GM12878 (cell line): ENCODE results near the gene DOLPP1. TPM values are rescaled to one million over a fixed set of nuclear protein-coding genes. Genes with fewer than 3 reads are reported as not detected.

Source experiments
- ATAC-seq: fragments of 200-7000 bp; cut with Tn5 transposase; 3 replicates; pipeline ENCODE4 v1.9.1; 2020; ENCODE audit warnings: mild to moderate bottlenecking, moderate library complexity
- BruUV-seq: library from RNA; stranded (reverse); fragments of 400-500 nt; replicated peaks from 2 replicates; lab custom pipeline; 2021; lab: Mats Ljungman, UMichigan
- CTCF ChIA-PET: fragments of 300-600 bp; sonication (Branson Sonifier 250); formaldehyde crosslinking; extraction: SDS; loops from one replicate; lab custom pipeline; 2021; ENCODE audit warnings: inconsistent platforms; lab: Yijun Ruan, JAX
- POLR2A ChIA-PET: fragments of 350-600 bp; formaldehyde crosslinking; extraction: SDS; loops from one replicate; lab custom pipeline; 2021; ENCODE audit warnings: inconsistent platforms; lab: Charles Lee
- RAD21 ChIA-PET: fragments of 300-600 bp; sonication (Branson Sonifier 250); formaldehyde crosslinking; loops from one replicate; lab custom pipeline; 2023; ENCODE audit warnings: antibody characterized with exemption; ENCODE audit not compliant: unreplicated experiment; lab: Charles Lee
- SMC1A ChIA-PET: fragments of 300-600 bp; sonication (Branson Sonifier 250); formaldehyde crosslinking; loops from one replicate; lab custom pipeline; 2023; ENCODE audit not compliant: unreplicated experiment, uncharacterized antibody; lab: Charles Lee
- DNase-seq: peaks from one replicate; pipeline ENCODE4 v3.0.0-alpha.2; 2011; ENCODE audit warnings: low read depth, low spot score
- FAIRE-seq: peaks from 3 replicates; lab custom pipeline; 2011; peaks lifted over from hg19 to GRCh38; lab: Jason Lieb, UNC
- H2AFZ ChIP-seq: 2 replicates; pipeline ENCODE4 v1.6.0; 2011; ENCODE audit warnings: low read depth, low read length, control low read depth; ENCODE audit not compliant: control insufficient read depth
- H3K27ac ChIP-seq: 2 replicates; pipeline ENCODE4 v1.5.1; 2011; ENCODE audit warnings: control low read depth; ENCODE audit not compliant: control insufficient read depth, insufficient read depth
- H3K27me3 ChIP-seq, 2 experiments: replicated peaks in 1 of 2; 2 replicates each; pipeline versions ENCODE4 v1.6.0 to v1.6.1; 2011; ENCODE audit warnings: low read length in 1 of 2; ENCODE audit not compliant: control insufficient read depth in 2 of 2, insufficient read depth in 2 of 2
- H3K36me3 ChIP-seq, 2 experiments: 2 replicates each; pipeline ENCODE4 v1.5.1; 2011; ENCODE audit warnings: low read length in 1 of 2; ENCODE audit not compliant: control insufficient read depth in 2 of 2, insufficient read depth in 2 of 2
- H3K4me1 ChIP-seq: 2 replicates; pipeline ENCODE4 v1.6.1; 2011; ENCODE audit warnings: mild to moderate bottlenecking, low read length, moderate library complexity, mixed read lengths; ENCODE audit not compliant: control insufficient read depth, insufficient read depth
- H3K4me2 ChIP-seq: 2 replicates; pipeline ENCODE4 v1.6.0; 2011; ENCODE audit warnings: control low read depth; ENCODE audit not compliant: control insufficient read depth, insufficient read depth
- H3K4me3 ChIP-seq: fragments of 200-600 bp; sonication (generic); 2 replicates; pipeline ENCODE4 v1.5.1; 2016
- H3K79me2 ChIP-seq: 2 replicates; pipeline ENCODE4 v1.6.0; 2011; ENCODE audit warnings: low read length; ENCODE audit not compliant: control insufficient read depth, insufficient read depth
- H3K9ac ChIP-seq: 2 replicates; pipeline ENCODE4 v1.8.0; 2011; ENCODE audit warnings: low read length, control low read depth, mixed read lengths; ENCODE audit not compliant: control insufficient read depth, insufficient read depth
- H3K9me3 ChIP-seq: replicated peaks from 3 replicates; pipeline ENCODE4 v1.5.1; 2011; ENCODE audit warnings: mild to moderate bottlenecking, low read length; ENCODE audit not compliant: control insufficient read depth, insufficient read depth
- H4K20me1 ChIP-seq: 2 replicates; pipeline ENCODE4 v1.6.0; 2011; ENCODE audit not compliant: control insufficient read depth, insufficient read depth
- CHD4 ChIP-seq: fragments of 200-600 bp; sonication (generic); IDR thresholded peaks from 2 replicates; pipeline ENCODE4 v1.6.1; 2016; ENCODE audit warnings: mild to moderate bottlenecking
- ETV6 ChIP-seq, 2 experiments: fragments of 450-650 bp in 1 of 2; IDR thresholded peaks in 1 of 2; conservative IDR thresholded peaks in 1 of 2; 2 replicates each; pipeline ENCODE4 v1.6.1; 2014; ENCODE audit warnings: antibody characterized with exemption in 1 of 2, borderline replicate concordance in 1 of 2, low read depth in 1 of 2, mild to moderate bottlenecking in 1 of 2, moderate library complexity in 1 of 2
- IRF4 ChIP-seq: IDR thresholded peaks from 2 replicates; pipeline ENCODE4 v1.6.1; 2011; ENCODE audit warnings: low read depth, low read length
- NFYB ChIP-seq: IDR thresholded peaks from 2 replicates; pipeline ENCODE4 v1.6.1; 2011; ENCODE audit warnings: low read depth, mild to moderate bottlenecking, low read length, improper control_type of control experiment, moderate library complexity; ENCODE audit not compliant: insufficient read depth
- WGBS: methylation state at CpG from one replicate; pipeline ENCODE4 v1.1.6; 2016; ENCODE audit warnings: low lambda C conversion rate; ENCODE audit not compliant: insufficient replicate concordance, insufficient coverage; ENCODE audit errors: missing lambda C conversion rate; 5-methylcytosine and 5-hydroxymethylcytosine counted together
- in situ Hi-C: fragments of 300-500 bp; cut with MboI; formaldehyde crosslinking; loops from 9 replicates; pipeline ENCODE4 v1.14.3; 2018; ENCODE audit warnings: mixed read lengths
- intact Hi-C: fragments of 100-400 bp; cut with micrococcal nuclease; formaldehyde crosslinking; loops from one replicate; pipeline ENCODE4 v1.14.2; 2022; ENCODE audit not compliant: unreplicated experiment
- polyA plus RNA-seq, 11 experiments: library from polyadenylated mRNA; depleted of rRNA in 4 of 11; unstranded in 6 of 11; stranded (reverse) in 5 of 11; fragments of >200 nt; fragmentation: Nextera tagmentation in 4 of 11; fragmentation: Illumina TruSeq in 1 of 11; extraction: Ambion mirVana in 4 of 11; extraction: Trizol in 1 of 11; gene quantifications; 1 replicate in 1 of 11; 2 replicates in 10 of 11; pipeline versions ENCODE4 v1.2.1 to v1.2.3, GENCODE V29; 2011 to 2016; ENCODE audit warnings: inconsistent platforms in 2 of 11, missing spikeins in 2 of 11, low read depth in 1 of 11
- total RNA-seq, 4 experiments: library from RNA; depleted of rRNA in 3 of 4; stranded (reverse); fragments of >200 nt in 3 of 4; fragmentation: Illumina TruSeq in 1 of 4; extraction: Trizol in 1 of 4; gene quantifications; 2 replicates each; pipeline versions ENCODE4 v1.2.1 to v1.2.3, GENCODE V29; 2013 to 2021
- TF ChIP-seq, protein P1 (sequence below): IDR thresholded peaks from 2 replicates; pipeline ENCODE4 v1.6.1; 2012; ENCODE audit warnings: mild to moderate bottlenecking, low read depth, low read length
- TF ChIP-seq, protein P2 (sequence below): fragments of 450-650 bp; formaldehyde crosslinking; IDR thresholded peaks from 2 replicates; pipeline ENCODE4 v1.4.0; 2022; ENCODE audit warnings: mild to moderate bottlenecking, moderate library complexity

The DOLPP1 gene
- total and polyA plus RNA-seq, 10 of the 15 experiments (the other 5 are each of a cell fraction or from before 2014, with no cell fraction given) = 0.76 to 19.9 (median 13.4) TPM

DNA sequence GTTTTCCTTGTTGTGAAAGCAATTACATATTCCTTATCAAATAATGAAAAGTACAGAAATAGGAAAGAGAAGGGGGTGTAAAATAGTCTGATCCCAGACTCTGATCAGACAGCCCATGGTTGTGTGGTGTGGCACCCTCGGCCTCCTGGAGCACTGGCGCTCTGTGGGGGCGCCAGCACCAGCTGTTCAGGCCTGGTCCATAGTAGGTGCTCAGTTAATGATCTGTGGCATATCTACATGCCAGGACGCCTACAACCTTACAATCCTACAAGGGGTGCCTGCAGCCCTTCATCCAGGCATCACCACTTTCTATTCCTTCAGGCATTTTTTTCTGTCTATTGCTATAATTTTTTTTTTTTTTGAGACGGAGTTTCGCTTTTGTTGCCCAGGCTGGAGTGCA lies 27.9 kb upstream of the DOLPP1 start (continued):
- TF ChIP-seq, protein P1, sequence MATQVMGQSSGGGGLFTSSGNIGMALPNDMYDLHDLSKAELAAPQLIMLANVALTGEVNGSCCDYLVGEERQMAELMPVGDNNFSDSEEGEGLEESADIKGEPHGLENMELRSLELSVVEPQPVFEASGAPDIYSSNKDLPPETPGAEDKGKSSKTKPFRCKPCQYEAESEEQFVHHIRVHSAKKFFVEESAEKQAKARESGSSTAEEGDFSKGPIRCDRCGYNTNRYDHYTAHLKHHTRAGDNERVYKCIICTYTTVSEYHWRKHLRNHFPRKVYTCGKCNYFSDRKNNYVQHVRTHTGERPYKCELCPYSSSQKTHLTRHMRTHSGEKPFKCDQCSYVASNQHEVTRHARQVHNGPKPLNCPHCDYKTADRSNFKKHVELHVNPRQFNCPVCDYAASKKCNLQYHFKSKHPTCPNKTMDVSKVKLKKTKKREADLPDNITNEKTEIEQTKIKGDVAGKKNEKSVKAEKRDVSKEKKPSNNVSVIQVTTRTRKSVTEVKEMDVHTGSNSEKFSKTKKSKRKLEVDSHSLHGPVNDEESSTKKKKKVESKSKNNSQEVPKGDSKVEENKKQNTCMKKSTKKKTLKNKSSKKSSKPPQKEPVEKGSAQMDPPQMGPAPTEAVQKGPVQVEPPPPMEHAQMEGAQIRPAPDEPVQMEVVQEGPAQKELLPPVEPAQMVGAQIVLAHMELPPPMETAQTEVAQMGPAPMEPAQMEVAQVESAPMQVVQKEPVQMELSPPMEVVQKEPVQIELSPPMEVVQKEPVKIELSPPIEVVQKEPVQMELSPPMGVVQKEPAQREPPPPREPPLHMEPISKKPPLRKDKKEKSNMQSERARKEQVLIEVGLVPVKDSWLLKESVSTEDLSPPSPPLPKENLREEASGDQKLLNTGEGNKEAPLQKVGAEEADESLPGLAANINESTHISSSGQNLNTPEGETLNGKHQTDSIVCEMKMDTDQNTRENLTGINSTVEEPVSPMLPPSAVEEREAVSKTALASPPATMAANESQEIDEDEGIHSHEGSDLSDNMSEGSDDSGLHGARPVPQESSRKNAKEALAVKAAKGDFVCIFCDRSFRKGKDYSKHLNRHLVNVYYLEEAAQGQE = no peak
- TF ChIP-seq CHD4 (no peak), NFYB (no peak), IRF4 (no peak)
- TF ChIP-seq, all 136 proteins: peak for 0

DNA sequence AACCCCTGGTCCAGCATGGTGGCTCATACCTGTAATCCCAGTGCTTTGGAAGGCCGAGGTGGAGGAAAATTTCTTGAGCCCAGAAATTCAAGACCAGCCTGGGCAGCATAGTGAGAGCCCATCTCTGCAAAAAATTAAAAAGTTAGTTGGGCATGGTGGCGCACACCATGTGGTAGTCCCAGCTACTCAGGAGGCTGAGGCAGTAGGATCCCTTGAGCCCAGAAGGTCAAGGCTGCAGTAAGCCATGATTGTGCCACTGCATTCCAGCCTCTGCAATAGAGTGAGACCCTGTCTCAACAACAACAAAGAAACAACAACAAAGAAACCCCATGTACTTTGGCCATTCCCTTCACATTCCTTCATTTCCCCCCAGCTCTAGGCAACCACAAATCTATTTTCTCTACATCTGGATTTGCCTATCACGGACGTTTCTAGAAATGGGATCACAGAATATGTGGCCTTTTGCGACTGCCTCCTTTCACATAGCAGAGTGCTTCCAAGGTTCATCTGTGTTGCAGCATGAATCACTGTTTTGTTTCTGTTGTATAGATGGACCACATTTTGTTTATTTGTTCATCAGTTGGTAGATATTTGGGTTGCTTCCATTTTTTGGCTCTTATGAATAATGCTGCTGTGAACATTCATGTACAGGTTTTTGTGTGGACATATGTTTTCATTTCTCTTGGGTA lies 26.6 kb upstream of the DOLPP1 start:
- H2AFZ ChIP-seq = no peak overlapping the region
- no peaks in the 10 kb centered on the region for H3K9me3 ChIP-seq
- BruUV-seq = no TSS peak
- H3K4me3 ChIP-seq = no peak overlapping the region
- no peak for TF ChIP-seq ETV6 (conservative IDR thresholded peaks at IDR 0.05 in 1 of 2, IDR thresholded peaks at IDR 0.05 in 1 of 2; ENCODE audit: borderline replicate concordance in 1 of 2, low read depth in 1 of 2)
- TF ChIP-seq, protein P2, sequence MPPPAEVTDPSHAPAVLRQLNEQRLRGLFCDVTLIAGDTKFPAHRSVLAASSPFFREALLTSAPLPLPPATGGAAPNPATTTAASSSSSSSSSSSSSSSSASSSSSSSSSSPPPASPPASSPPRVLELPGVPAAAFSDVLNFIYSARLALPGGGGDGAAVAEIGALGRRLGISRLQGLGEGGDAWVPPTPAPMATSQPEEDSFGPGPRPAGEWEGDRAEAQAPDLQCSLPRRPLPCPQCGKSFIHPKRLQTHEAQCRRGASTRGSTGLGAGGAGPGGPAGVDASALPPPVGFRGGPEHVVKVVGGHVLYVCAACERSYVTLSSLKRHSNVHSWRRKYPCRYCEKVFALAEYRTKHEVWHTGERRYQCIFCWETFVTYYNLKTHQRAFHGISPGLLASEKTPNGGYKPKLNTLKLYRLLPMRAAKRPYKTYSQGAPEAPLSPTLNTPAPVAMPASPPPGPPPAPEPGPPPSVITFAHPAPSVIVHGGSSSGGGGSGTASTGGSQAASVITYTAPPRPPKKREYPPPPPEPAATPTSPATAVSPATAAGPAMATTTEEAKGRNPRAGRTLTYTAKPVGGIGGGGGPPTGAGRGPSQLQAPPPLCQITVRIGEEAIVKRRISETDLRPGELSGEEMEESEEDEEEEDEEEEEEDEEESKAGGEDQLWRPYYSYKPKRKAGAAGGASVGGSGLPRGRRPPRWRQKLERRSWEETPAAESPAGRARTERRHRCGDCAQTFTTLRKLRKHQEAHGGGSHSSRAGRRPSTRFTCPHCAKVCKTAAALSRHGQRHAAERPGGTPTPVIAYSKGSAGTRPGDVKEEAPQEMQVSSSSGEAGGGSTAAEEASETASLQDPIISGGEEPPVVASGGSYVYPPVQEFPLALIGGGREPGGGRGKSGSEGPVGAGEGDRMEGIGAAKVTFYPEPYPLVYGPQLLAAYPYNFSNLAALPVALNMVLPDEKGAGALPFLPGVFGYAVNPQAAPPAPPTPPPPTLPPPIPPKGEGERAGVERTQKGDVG (CRISPR knock-in tag) = no peak
- POLR2A ChIA-PET = no interaction called here
- H3K36me3 ChIP-seq = peaks cover 10 to 11% of the 10 kb centered on the region in 2 experiments; a peak in 3 of 4 replicates
- H3K27ac ChIP-seq = no peak overlapping the region
- CTCF ChIA-PET = interaction anchor here (0.7 kb wide), 1 partner anchor 12 kb away, joined by 3 read pairs; no protein-coding TSS in a partner anchor
- H3K4me1 ChIP-seq = no peaks in the 10 kb centered on the region
- in situ Hi-C loops (no loop called here), intact Hi-C loops (no loop called here)
- no peaks in the 10 kb centered on the region for H3K27me3 ChIP-seq
- FAIRE-seq = no peak
- WGBS = 96% methylated on average over 5 of the region's 5 CpGs
- H4K20me1 ChIP-seq = no peaks in the 10 kb centered on the region
- no peak overlapping the region for H3K9ac ChIP-seq
- no peak for DNase-seq
- no peak overlapping the region for H3K4me2 ChIP-seq
- SMC1A ChIA-PET = interaction anchor here (0.6 kb wide), 1 partner anchor 126 kb away, joined by 3 read pairs; no protein-coding TSS in a partner anchor
- RAD21 ChIA-PET = no interaction called here
- no peaks in the 10 kb centered on the region for H3K79me2 ChIP-seq
- no peak for ATAC-seq
